KMS-11 (cell line): ENCODE results near the gene ADAMTS2.

ENCODE experiments used
- H2AFZ ChIP-seq: fragments of 200-600 bp; sonication (generic); 2 replicates; pipeline ENCODE4 v1.6.1; 2016; ENCODE audit warnings: antibody characterized with exemption, mixed run types, low read depth
- H3K27ac ChIP-seq: fragments of 200-600 bp; sonication (generic); 2 replicates; pipeline ENCODE4 v1.6.1; 2016; ENCODE audit warnings: mild to moderate bottlenecking, mixed run types
- H3K27me3 ChIP-seq: fragments of 200-600 bp; sonication (generic); 2 replicates; pipeline ENCODE4 v1.6.1; 2017; ENCODE audit warnings: mild to moderate bottlenecking, low read depth, mixed run types, moderate library complexity; ENCODE audit not compliant: insufficient read depth
- H3K36me3 ChIP-seq: fragments of 200-600 bp; sonication (generic); 2 replicates; pipeline ENCODE4 v1.6.1; 2017; ENCODE audit warnings: mild to moderate bottlenecking, mixed run types; ENCODE audit not compliant: insufficient read depth
- H3K4me1 ChIP-seq: fragments of 200-600 bp; sonication (generic); 2 replicates; pipeline ENCODE4 v1.6.1; 2016; ENCODE audit warnings: mild to moderate bottlenecking, low read depth, mixed run types; ENCODE audit not compliant: poor library complexity, severe bottlenecking
- H3K4me2 ChIP-seq: fragments of 200-600 bp; sonication (generic); 2 replicates; pipeline ENCODE4 v1.7.0; 2016; ENCODE audit warnings: mild to moderate bottlenecking, mixed run types
- H3K4me3 ChIP-seq: fragments of 200-600 bp; sonication (generic); IDR thresholded peaks from 2 replicates; pipeline ENCODE4 v1.6.1; 2017; ENCODE audit warnings: low read depth, low read length, mixed read lengths; ENCODE audit not compliant: insufficient read depth
- H3K79me2 ChIP-seq: fragments of 200-600 bp; sonication (generic); 2 replicates; pipeline ENCODE4 v1.6.1; 2016; ENCODE audit warnings: low read depth, mixed run types; ENCODE audit not compliant: insufficient read depth
- H3K9ac ChIP-seq: fragments of 200-600 bp; sonication (generic); 2 replicates; pipeline ENCODE4 v1.6.1; 2016; ENCODE audit warnings: mild to moderate bottlenecking, mixed run types
- H4K20me1 ChIP-seq: fragments of 200-600 bp; sonication (generic); 2 replicates; pipeline ENCODE4 v1.6.1; 2016; ENCODE audit warnings: mild to moderate bottlenecking, mixed run types; ENCODE audit not compliant: insufficient read depth
- TF ChIP-seq, protein P1 (sequence below): fragments of 200-600 bp; sonication (generic); conservative IDR thresholded peaks from 2 replicates; pipeline ENCODE4 v1.6.1; 2017; ENCODE audit warnings: low read depth, mild to moderate bottlenecking, antibody characterized with exemption, low read length, moderate library complexity, mixed read lengths

ADAMTS2 gene

DNA sequence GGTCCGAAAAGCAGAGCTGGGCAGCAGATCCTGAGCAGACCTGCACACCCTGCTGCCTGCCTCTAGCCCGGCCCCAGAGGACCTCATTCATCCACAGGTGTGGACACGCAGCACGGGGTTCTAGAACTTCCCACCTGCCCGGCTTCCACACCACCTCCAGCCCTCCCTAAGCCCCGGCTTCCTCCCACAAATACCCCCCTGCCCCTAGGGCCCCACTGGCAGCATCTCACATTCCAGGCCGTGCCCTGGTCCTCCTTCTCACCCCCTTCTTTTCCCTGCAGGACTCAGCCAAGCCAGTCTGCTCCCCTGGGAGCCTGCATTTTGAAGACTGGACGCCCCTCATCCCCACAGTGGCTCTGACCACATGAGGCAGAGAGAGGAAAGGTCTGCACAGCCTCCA lies 138.9 kb downstream of the ADAMTS2 start:
- H3K27ac ChIP-seq: no peak overlapping the region
- TF ChIP-seq, protein P1, sequence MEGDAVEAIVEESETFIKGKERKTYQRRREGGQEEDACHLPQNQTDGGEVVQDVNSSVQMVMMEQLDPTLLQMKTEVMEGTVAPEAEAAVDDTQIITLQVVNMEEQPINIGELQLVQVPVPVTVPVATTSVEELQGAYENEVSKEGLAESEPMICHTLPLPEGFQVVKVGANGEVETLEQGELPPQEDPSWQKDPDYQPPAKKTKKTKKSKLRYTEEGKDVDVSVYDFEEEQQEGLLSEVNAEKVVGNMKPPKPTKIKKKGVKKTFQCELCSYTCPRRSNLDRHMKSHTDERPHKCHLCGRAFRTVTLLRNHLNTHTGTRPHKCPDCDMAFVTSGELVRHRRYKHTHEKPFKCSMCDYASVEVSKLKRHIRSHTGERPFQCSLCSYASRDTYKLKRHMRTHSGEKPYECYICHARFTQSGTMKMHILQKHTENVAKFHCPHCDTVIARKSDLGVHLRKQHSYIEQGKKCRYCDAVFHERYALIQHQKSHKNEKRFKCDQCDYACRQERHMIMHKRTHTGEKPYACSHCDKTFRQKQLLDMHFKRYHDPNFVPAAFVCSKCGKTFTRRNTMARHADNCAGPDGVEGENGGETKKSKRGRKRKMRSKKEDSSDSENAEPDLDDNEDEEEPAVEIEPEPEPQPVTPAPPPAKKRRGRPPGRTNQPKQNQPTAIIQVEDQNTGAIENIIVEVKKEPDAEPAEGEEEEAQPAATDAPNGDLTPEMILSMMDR: no peak
- H3K27me3 ChIP-seq: no peaks in the 10 kb centered on the region
- no peaks in the 10 kb centered on the region for H3K4me1 ChIP-seq
- H4K20me1 ChIP-seq: no peaks in the 10 kb centered on the region
- no peaks in the 10 kb centered on the region for H3K36me3 ChIP-seq
- H3K4me3 ChIP-seq: no peak overlapping the region
- H3K4me2 ChIP-seq: no peak overlapping the region
- H3K9ac ChIP-seq: no peak overlapping the region
- no peaks in the 10 kb centered on the region for H3K79me2 ChIP-seq
- H2AFZ ChIP-seq: no peak overlapping the region

- Histone ChIP-seq H3K4me1 (no peaks in the 10 kb centered on the region), H3K36me3 (no peaks in the 10 kb centered on the region), H3K27ac (no peak overlapping the region), H2AFZ (no peak overlapping the region), H3K9ac (no peak overlapping the region), H3K79me2 (no peaks in the 10 kb centered on the region), H3K4me3 (no peak overlapping the region), H3K4me2 (no peak overlapping the region), H3K27me3 (no peaks in the 10 kb centered on the region), H4K20me1 (no peaks in the 10 kb centered on the region)
- TF ChIP-seq, protein P1: no peak
Measured at GRCh38 chr5:179205277-179205676, 140.0 kb downstream of the ADAMTS2 start.

- Histone ChIP-seq H3K27me3 (0 out of 2 replicates have a peak, but pooled peaks cover 3% of the 10 kb centered on the region), H3K4me3 (no peak overlapping the region), H3K4me2 (no peak overlapping the region), H3K79me2 (no peaks in the 10 kb centered on the region), H3K9ac (no peak overlapping the region), H3K27ac (no peak overlapping the region), H4K20me1 (no peaks in the 10 kb centered on the region), H2AFZ (no peak overlapping the region), H3K4me1 (no peaks in the 10 kb centered on the region), H3K36me3 (no peaks in the 10 kb centered on the region)
- TF ChIP-seq, protein P1: no peak
Measured at GRCh38 chr5:179204572-179204971, 140.7 kb downstream of the ADAMTS2 start.

- H3K27ac ChIP-seq: no peak overlapping the region
- H3K4me1 ChIP-seq: no peaks in the 10 kb centered on the region
- H3K4me3 ChIP-seq: no peak overlapping the region
- no peak overlapping the region for H3K9ac ChIP-seq
- no peaks in the 10 kb centered on the region for H3K36me3 ChIP-seq
- H2AFZ ChIP-seq: no peak overlapping the region
- H3K79me2 ChIP-seq: no peaks in the 10 kb centered on the region
- 0 out of 2 replicates have a peak, but pooled peaks cover 4% of the 10 kb centered on the region for H3K27me3 ChIP-seq
- H3K4me2 ChIP-seq: no peak overlapping the region
- TF ChIP-seq, protein P1: no peak
- H4K20me1 ChIP-seq: no peaks in the 10 kb centered on the region
Measured at GRCh38 chr5:179203248-179203647, 142.0 kb downstream of the ADAMTS2 start.
